WERI-Rb-1 (cell line): ENCODE measurements around the gene CNP.
A peak's percentile ranks its signal among the peaks of the same experiment; 100 is the strongest.
"Not testable (repeated sequence)": the region's sequence is repeated elsewhere in the genome, so short reads cannot be mapped to it uniquely, and the experiment has no call there.

Source experiments
- DNase-seq: peaks from one replicate; pipeline ENCODE4 v3.0.0-alpha.2; 2020
- H3K27ac ChIP-seq: fragments of 250-450 bp; sonication (Bioruptor Pico); 2 replicates; pipeline ENCODE4 v1.5.1; 2020; ENCODE audit warnings: mild to moderate bottlenecking, moderate library complexity
- H3K27me3 ChIP-seq: fragments of 250-450 bp; sonication (Bioruptor Pico); 2 replicates; pipeline ENCODE4 v1.5.1; 2021; ENCODE audit warnings: mild to moderate bottlenecking, low read depth, moderate library complexity; ENCODE audit not compliant: insufficient read depth, severe bottlenecking
- H3K36me3 ChIP-seq: fragments of 250-450 bp; sonication (Bioruptor Pico); 2 replicates; pipeline ENCODE4 v1.5.1; 2020; ENCODE audit warnings: mild to moderate bottlenecking, moderate library complexity
- H3K4me3 ChIP-seq: 2 replicates; pipeline ENCODE4 v1.5.1; 2011; ENCODE audit warnings: low read depth, mild to moderate bottlenecking, control low read depth, low read length
- H3K9me3 ChIP-seq: fragments of 250-450 bp; sonication (Bioruptor Pico); 2 replicates; pipeline ENCODE4 v1.5.1; 2021; ENCODE audit warnings: mild to moderate bottlenecking, moderate library complexity; ENCODE audit not compliant: severe bottlenecking
- TF ChIP-seq, protein P1 (sequence below): IDR thresholded peaks from 2 replicates; pipeline ENCODE4 v1.5.1; 2011; ENCODE audit warnings: low read depth, mild to moderate bottlenecking, control low read depth, inconsistent platforms, low read length

Gene CNP

DNA sequence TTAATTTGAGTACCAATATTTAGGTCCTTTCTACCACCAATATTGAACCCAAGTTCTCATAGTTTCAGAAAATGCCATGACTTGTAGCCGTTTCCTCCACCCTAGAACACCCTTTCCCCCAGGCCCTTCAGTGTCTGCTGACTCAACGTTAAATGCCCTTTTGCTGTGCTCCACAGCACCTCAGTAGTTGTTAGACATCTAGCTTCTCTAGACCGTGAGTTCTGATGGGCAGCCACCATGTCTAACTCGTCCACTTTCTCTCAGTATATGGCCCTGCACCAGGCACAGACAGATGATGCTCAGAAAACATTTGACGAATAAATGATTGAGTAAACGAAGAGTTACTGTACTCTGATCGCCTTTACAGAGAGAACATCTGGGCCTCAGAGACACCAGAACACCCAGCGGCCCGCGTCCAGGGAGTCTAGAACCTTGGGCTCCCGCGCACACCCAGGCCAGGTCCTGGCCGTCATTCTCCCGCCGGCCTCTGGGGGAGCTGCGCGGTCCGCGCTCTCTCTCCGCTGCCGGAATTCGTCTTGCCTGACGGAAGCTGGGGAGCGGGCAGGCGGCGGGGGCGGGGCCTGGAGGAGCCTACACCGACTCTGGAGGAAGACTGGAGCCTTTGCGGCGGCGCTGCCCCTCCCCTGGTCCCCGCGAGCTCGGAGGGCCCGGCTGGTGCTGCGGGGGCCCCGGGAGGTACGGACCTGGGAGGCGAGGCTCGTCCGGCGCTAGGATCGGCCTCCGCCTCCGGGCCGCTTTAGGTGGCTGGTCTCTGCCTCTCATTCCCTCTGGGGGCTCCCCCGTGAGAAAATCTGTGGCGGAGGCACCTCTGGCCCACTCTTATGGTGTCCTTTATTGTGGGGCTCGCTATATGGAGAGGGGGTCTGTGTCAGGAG is 53.2 kb downstream of the CNP start, which contains the start of gene NKIRAS2:
Gene NKIRAS2 (plus strand): TSS at position 582 of the 896 bp plus-strand sequence. CDS start 1,488 bp downstream, outside the sequence.
- H3K27ac ChIP-seq, result peak within 1 kb of the TSS; percentile 85
- TF ChIP-seq, protein P1, sequence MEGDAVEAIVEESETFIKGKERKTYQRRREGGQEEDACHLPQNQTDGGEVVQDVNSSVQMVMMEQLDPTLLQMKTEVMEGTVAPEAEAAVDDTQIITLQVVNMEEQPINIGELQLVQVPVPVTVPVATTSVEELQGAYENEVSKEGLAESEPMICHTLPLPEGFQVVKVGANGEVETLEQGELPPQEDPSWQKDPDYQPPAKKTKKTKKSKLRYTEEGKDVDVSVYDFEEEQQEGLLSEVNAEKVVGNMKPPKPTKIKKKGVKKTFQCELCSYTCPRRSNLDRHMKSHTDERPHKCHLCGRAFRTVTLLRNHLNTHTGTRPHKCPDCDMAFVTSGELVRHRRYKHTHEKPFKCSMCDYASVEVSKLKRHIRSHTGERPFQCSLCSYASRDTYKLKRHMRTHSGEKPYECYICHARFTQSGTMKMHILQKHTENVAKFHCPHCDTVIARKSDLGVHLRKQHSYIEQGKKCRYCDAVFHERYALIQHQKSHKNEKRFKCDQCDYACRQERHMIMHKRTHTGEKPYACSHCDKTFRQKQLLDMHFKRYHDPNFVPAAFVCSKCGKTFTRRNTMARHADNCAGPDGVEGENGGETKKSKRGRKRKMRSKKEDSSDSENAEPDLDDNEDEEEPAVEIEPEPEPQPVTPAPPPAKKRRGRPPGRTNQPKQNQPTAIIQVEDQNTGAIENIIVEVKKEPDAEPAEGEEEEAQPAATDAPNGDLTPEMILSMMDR, result peak; percentile 94
- peak; percentile 99 for DNase-seq

DNA sequence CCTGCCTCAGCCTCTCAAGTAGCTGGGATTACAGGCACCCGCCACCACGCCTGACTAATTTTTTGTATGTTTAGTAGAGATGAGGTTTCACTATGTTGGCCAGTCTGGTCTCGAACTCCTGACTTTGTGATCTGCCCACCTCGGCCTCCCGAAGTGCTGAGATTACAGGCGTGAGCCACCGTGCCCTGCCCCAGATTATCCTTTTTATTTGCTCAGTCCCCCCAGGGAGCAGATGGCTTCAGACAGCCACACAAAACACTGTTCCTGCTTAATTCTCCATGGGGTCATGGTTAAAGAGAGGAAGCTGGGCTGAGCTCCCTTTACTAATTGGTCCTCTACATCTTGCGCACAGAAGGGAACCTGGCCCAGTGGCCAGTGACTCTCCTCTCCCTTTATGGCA is 54.2 kb downstream of the CNP start:
- peak; percentile 57 for DNase-seq
- H3K4me3 ChIP-seq, result peak overlapping the region; percentile 82
- peak overlapping the region; percentile 85; the same call in 1 of the 2 replicates for H3K27ac ChIP-seq

More for the DNA sequence above, 53.2 kb downstream of the CNP start, which contains the start of gene NKIRAS2:
- Histone ChIP-seq H3K36me3 (peaks cover 51% of the 10 kb centered on the region), H3K4me3 (peak within 1 kb of the TSS; percentile 82), H3K27me3 (no peaks in the 10 kb centered on the region), H3K9me3 (no peaks in the 10 kb centered on the region)

DNA sequence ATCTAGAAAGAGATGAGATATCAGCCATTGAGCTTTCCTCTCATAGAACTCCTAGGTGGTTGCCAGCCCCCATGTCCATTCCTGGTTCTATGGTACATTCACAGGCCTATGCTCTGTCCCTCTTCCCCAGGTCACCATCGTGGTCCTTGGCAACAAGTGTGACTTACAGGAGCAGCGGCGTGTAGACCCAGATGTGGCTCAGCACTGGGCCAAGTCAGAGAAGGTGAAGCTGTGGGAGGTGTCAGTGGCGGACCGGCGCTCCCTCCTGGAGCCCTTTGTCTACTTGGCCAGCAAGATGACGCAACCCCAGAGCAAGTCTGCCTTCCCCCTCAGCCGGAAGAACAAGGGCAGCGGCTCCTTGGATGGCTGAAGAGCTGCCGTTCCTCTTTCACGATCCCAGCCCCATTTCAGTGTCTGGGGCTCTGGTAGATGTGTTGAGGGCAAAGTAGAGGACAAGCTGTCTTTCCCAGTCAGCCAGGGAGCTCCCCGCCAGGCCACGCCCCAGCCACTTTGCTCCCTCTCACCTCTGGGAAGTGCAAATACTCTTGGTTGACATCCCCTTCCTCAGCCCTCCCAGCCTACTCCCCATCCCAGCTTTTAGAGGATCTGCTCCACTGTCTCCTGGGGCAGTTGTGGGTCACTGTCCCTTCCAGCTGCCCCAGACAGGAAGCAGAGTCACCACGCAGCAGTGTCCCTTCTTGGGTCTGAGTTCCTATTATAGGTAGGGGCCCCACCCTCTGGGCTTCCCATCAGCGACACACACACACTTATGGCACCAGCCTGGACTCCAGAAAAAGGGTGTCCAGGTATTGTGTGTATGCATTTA is 57.1 kb downstream of the CNP start:
- TF ChIP-seq, protein P1, result no peak
- peaks cover 44% of the 10 kb centered on the region for H3K36me3 ChIP-seq
- no peaks in the 10 kb centered on the region for H3K27me3 ChIP-seq
- H3K9me3 ChIP-seq, result no peaks in the 10 kb centered on the region
- H3K4me3 ChIP-seq, result no peak overlapping the region
- H3K27ac ChIP-seq, result no peak overlapping the region
- no peak for DNase-seq

More for the DNA sequence above, 54.2 kb downstream of the CNP start:
- H3K36me3 ChIP-seq, result peaks cover 54% of the 10 kb centered on the region
- not testable (repeated sequence) for H3K9me3 ChIP-seq, H3K27me3 ChIP-seq

DNA sequence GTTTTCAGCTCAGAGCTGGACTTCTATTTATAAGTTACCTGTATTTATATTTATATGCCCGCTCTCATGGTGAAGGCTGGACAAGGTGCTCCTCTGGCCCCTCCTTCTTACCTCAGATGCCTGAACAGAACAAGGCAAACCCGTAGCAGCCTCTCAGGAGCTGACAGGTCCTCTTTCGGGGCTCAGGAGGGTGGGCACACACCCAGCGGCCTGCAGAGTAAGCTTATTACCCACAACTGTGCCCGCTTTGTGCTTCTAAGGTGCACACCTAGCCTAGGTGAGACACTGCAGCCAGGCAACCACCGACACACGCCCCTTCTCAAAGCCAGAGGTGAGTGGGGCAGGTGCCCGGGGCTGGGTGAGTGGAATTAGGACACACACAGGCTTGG is 58.6 kb downstream of the CNP start:
- Histone ChIP-seq H3K27me3 (no peaks in the 10 kb centered on the region), H3K9me3 (no peaks in the 10 kb centered on the region), H3K4me3 (no peak overlapping the region), H3K36me3 (peaks cover 44% of the 10 kb centered on the region), H3K27ac (peak overlapping the region; percentile 39)
- TF ChIP-seq, protein P1, result no peak
- no peak for DNase-seq

DNA sequence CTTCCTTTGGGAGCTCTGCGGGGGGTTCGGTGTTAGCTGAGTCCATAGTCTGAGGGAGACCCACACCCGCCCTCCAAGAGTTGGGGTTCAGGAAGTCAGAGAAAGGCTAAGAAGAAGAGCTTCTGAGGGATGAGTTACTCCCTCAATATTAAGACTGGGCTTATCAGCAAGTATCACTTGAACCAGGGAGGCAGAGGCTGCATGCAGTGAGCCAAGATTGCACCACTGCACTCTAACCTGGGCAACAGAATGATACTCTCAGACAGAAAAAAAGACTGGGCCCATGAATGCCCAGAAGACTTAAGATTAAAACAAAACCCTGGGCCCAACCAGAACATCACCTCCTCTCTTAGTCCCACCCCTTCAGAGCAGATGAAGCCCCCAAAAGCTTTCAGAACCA is 59.3 kb downstream of the CNP start:
- DNase-seq, result no peak
- Histone ChIP-seq H3K27me3 (no peaks in the 10 kb centered on the region), H3K36me3 (peaks cover 44% of the 10 kb centered on the region), H3K27ac (no peak overlapping the region), H3K4me3 (no peak overlapping the region), H3K9me3 (no peaks in the 10 kb centered on the region)
- TF ChIP-seq, protein P1, result no peak
